ENCODE results near the gene LRRTM1.

LRRTM1 gene

DNA sequence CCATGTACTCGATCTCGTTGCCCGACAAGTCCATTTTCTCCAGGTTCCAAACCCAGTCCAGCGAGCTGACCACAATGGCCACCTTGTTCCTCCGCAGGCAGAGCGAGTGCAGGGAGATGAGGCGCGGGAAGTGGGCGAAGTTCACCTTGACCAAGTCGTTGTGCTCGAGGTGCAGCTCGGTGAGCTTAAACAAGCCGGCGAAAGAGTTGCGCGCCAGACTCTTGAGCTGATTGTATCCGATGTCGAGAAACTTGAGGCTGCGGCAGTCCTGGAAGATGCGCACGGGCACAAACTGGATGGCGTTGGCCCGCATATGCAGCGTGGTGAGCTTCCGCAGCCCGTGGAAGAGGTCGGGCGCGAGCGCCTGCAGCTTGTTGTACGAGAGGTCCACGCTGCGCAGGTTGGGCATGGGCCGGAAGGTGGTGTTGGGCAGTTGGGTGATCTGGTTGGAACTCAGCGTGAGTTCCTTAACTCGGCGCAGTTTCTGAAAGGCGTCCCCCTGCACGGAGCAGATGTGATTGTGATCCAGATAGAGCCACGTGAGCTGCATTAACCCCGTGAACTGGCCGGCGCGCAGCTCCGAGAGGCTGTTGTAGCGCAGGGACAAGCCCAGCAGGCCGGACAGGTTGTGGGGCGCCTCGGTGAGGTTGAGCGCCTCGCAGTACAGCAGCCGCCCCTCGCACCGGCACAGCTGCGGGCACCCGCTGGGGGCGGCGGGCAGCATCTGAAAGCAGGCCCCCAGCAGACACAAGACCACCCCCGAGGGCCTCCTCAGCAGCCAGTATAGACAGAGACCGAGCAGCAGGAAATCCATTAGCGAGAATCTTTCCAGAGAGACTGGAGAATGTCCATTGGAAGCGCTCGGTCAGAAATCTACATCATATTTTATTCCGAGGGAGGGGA, 1.3 kb downstream of the LRRTM1 start:
- no peak for FAIRE-seq
- no peak for DNase-seq (ENCODE audit: insufficient read length, low spot score)

DNA sequence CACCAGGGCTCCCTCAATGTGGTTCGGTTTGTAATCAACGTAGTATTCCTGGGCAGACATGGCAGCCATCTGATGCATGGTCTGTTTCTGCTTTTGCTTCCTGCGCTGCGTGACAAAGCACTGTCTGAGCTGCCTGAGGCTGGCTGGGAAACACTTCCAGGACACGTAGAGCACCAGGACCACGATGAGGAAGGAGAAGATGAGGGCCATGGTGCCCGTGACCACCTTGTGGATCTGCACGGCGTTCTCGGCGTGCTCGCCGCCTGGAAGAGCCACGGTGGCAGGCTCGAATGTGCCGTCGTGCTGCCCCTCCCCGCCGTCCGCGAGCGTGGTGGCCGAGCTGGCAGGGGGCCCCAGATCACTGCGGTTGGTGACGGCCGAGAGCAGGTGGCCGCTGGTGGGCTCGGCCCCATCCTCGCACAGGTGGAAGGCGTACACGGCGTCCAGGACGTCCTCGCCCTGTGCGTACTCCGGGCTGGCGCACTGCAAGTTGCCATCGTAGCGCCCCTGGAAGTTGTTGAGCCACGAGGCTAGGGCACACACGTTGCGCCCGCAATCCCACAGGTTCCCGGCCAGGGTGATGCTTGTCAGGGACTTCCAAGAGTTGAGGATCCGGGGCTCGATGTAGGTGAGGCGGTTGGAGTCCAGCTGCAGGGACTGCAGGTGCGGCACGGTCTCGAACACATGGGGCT, 2.1 kb downstream of the LRRTM1 start:
- no peak for FAIRE-seq

DNA sequence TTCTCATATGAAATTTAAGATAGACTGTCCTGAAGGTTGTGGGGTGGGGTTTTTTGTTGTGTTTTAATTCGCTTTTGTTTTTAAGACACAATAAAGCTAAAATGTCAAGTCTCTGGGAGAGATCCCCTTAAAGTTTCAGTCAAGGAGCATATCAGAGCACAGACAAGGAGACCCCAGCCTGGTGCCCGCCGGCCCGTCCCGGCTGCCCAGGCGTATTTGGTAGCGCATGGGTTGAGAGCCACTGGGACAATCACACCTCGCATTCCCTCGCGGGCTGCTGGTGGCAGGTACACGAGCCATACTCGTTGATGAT, 2.6 kb downstream of the LRRTM1 start:
- FAIRE-seq = no peak
- DNase-seq (ENCODE audit: insufficient read length, low spot score) = no peak

More for the DNA sequence above, 2.1 kb downstream of the LRRTM1 start:
- no peak for DNase-seq (ENCODE audit: insufficient read length, low spot score)

DNA sequence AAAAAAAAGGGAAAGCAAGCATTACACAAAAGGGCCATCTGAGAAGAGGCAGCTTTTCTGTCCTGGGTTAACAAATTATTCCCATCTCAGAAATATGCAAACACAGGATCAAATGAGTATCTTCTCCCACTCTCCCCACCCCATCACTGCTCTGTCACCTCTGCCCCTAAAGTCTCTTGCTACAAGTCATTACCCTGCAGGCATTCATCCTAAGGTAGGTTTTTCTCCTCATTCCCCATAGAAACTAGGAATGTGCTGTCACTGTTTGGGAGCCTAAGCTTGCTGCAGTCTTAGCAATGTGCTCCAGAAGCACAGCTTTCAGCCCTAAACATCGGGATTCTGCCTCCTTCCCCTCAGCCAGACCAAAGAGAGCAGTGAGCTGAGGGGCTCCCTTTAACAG, 3.6 kb downstream of the LRRTM1 start:
- FAIRE-seq (no peak), DNase-seq (ENCODE audit: insufficient read length, low spot score) (no peak)

DNA sequence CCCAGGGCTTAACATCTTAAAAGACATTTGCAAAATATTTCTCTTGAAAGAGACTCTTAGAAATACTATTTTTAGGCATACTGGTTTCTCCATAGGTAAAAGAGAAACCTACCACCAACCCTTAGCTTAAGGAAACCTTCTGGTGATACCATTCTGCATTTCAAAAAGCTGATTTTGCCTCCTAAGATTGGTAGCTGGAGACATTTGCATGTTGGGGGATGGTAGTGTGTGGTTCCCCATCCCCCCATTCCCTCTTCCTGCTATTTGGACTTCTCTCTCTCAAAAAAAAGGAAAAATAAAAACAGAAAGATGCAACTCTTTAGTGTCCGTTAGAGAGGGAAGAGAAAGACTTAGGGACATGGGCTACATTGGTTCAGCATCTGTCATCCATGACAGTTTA, 4.2 kb downstream of the LRRTM1 start:
- DNase-seq (ENCODE audit: insufficient read length, low spot score) = no peak
- no peak for FAIRE-seq

DNA sequence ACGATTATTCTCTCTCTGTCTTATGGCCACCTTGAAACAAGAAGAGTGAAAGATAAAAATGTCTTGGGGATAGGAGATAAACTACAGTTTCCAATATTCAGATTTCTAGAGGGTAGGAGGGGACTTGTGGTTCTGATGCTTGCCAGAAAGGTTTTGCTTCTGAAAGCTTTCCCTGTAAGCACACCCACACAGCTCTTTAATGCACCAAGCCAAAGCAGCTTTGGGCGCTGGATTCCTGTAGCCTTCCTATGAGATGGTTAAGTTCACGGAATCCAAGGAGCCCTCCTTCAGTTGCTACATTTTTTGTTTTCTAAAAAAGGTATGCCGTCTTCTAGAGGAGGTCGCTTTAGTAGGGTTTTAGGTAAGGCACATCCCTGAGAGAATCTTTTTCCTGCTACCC, 4.9 kb downstream of the LRRTM1 start:
- no peak for DNase-seq (ENCODE audit: insufficient read length, low spot score)
- FAIRE-seq = no peak

- FAIRE-seq = no peak
- DNase-seq (ENCODE audit: insufficient read length, low spot score) = no peak
Measured at GRCh38 chr2:80298954-80299353, 5.6 kb downstream of the LRRTM1 start.

DNA sequence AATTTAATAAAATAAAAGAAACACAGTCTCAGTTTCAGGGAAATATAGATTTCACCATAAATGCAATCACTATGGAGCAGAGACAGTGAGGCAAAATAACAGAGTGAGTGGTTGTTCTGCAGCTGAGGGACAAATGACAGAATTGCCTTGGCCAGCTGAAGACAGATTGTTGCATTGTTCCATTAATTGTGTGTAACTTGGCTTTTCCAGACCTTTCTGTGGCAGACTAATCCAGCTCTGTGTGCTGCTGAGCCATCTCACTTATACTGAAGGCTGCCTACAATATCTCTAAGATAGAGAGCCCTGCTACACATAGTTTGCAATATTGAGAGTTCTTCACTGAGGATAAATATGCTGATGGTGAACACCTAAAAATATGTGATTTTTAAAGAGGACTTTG, 11.5 kb downstream of the LRRTM1 start:
- no peak for DNase-seq (ENCODE audit: insufficient read length, low spot score)
- no peak for FAIRE-seq

DNA sequence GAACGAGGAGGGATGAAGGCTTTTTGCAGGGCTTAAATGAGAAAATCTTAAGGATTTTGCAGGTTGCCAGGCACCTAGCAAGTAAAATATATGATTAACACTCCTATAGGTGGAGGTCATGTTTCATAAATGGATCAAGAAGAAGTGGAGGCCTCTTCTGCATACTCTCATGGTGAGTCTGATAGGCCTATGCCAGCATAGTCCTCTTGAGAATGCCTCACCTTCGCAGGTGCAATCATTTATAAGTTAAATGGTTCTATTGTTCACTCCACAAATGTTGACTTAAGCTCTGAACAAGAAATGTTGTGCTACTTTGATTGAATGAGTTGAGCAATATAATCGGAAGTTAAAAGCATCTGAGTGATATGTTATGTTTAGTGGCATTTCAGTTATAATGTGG, 12.1 kb downstream of the LRRTM1 start:
- DNase-seq (ENCODE audit: insufficient read length, low spot score) (no peak), FAIRE-seq (no peak)

GRCh38 chr2:80291656-80292055, 12.9 kb downstream of the LRRTM1 start:
- DNase-seq (ENCODE audit: insufficient read length, low spot score) (no peak), FAIRE-seq (no peak)

- FAIRE-seq (no peak), DNase-seq (ENCODE audit: insufficient read length, low spot score) (no peak)
Measured at GRCh38 chr2:80288576-80288975, 16.0 kb downstream of the LRRTM1 start.

DNA sequence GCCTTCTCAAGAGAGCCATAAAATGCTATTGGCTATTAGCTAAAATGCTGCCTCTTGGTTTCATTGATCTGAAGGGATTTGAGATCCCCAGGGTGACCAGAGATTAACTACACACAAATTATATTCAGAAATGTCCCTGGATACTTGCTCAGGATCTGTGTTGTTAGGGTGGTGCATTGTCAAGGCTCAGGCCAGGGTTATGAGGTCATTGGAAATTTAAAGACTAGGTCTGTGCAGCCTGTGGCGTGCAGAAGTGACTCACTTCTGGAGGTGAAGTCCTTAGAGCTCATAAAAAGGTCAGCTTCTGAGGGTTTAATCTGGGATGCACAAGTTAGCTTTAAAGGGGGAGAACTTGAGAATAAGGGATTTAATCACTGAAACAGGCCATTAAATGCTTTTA, 23.5 kb downstream of the LRRTM1 start:
- no peak for DNase-seq (ENCODE audit: insufficient read length, low spot score)
- no peak for FAIRE-seq

DNA sequence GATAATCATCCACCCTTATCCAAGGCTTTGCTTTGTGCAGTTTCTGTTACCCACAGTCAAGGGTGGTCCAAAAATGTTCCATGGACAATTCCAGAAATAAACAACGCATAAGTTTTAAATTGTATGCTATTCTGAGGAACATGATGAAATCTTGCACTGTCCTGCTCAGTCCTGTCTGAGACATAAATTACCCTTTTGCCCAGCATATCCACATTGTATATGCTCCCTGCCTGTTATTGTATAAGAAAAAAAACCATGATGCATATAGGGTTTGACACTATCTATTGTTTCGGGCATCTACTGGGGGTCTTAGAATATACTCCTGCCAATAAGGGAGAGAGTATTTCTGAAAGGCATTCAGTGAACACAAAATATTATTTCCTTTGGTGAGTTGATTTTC, 24.0 kb downstream of the LRRTM1 start:
- FAIRE-seq (no peak), DNase-seq (ENCODE audit: insufficient read length, low spot score) (no peak)

DNA sequence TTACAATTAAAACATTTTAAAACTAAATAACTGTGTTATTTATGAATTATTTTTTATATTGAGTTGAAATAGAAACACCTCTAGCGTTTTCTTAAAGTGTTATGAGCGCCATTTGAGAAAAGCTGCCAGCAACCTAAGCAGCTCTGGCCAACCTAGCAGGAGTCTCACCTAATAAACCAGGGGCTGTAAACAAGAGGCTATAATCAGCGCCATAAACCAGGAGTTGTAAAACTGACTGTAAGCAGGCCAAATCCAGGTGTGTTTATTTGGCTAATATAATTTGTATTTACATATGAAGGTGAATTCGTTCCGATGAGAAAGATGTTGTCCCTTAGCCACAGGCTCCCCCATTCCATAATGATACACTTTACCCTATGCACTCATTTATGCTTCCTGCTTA, 34.7 kb downstream of the LRRTM1 start:
- FAIRE-seq (no peak), DNase-seq (ENCODE audit: insufficient read length, low spot score) (no peak)

DNA sequence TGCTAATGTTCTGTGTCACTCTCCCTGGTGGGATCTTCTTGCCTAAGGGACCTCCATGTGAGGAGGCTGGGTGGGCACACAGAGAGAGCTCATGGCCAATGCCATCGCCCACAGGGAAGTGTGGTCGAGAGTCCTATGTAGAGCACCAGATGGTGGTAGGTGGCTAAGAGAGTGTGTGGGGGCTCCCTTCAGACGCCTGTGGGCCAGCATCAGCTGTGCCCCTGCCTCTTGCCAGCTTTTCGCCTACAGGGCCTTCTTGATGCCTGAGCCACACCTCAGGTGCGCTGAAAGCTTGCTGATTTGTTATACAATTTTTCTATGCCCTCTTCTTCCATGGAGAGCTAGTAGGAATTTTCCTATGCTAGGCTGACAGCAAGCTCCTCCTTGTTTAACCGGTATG, 38.3 kb downstream of the LRRTM1 start:
- FAIRE-seq (no peak), DNase-seq (ENCODE audit: insufficient read length, low spot score) (no peak)

DNA sequence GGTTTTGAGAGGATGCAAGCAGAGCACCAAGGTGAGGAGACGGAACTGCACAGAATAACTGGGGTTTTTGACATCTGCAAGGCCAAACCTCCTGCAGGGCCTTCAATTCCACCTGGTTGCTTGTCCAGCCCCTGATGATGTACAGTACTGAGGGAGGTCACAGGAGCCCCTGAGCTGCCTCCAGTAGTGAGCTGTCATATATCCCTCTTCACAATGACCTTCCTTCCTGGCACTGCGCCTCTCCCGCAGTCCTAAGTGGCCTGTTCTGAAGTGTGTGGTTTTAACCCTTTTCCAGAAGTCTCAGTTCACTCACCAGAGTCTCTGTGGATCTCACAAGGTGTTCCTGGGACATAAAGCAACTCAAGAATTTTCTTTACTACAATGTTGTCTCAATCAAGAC, 45.3 kb downstream of the LRRTM1 start:
- no peak for DNase-seq (ENCODE audit: insufficient read length, low spot score)
- no peak for FAIRE-seq

DNA sequence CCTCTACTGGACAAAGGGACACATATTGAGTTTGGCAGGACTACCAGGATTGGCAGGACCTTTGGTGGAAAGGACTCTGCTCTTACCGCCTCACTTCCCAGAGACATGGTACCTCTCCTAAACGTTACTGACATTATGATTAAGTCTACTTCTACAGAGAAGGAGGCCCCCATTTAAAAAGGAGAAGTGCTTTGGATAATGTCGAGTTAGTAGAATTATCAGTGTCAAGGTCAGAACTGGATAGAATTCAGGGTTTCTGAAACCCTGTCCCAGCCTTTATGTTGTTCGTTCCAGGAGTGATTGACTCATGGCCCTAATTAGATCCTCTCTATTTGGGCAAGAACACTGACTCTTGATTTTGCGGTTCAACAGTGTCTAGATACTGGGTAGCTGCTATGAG, 45.8 kb downstream of the LRRTM1 start:
- DNase-seq (ENCODE audit: insufficient read length, low spot score) (no peak), FAIRE-seq (no peak)

DNA sequence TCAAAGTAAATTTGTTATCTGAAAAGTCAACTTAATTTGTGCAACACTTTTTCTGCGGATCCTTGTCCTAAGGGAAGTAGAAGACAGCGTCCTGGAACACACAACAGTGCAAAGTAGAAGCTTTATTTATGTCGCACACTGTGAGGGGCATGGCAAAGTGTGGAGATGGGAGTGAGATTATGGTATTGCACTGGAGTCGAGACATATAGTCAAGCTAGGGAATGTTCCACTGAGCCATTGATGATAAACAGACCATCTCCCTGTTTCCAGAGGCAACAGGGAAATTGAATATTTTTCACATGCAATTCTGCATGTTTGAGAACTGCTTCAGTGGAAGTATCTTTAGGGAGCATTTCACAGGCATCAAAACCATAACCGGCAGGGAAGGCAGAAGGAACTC, 46.2 kb downstream of the LRRTM1 start:
- FAIRE-seq = no peak
- no peak for DNase-seq (ENCODE audit: insufficient read length, low spot score)

DNA sequence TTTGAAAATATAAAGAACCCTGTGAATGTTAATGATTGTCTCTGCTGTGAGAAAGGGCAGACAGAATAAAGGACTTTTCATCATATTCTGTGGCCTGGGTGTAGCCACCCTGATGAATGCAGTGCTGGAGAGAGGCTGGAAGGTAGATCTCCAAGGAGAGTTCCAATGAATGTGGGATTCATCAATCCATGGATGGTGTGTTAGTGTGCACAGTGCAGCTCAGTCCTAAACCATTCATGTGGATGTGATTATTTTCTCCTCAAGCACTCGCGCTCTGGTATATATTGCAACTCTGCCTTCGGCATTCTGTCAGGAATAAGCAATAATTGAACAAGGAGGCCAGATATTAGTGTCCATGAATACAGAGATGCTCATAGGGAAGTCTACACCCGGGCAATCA, 47.1 kb downstream of the LRRTM1 start:
- no peak for FAIRE-seq
- DNase-seq (ENCODE audit: insufficient read length, low spot score) = no peak

GRCh38 chr2:80256782-80257167, 47.8 kb downstream of the LRRTM1 start:
- FAIRE-seq = no peak
- no peak for DNase-seq (ENCODE audit: insufficient read length, low spot score)

GRCh38 chr2:80255918-80256781, 48.4 kb downstream of the LRRTM1 start:
- DNase-seq (ENCODE audit: insufficient read length, low spot score) (no peak), FAIRE-seq (no peak)

All from HTR-8/SVneo (cell line).